Measurements from ENCODE around the gene PLAAT4.
A peak's percentile ranks its signal among the peaks of the same experiment; 100 is the strongest.
"Not testable (repeated sequence)": the region's sequence is repeated elsewhere in the genome, so short reads cannot be mapped to it uniquely, and the experiment has no call there.

The PLAAT4 gene

GRCh38 chr11:63572026-63572688 is 35.5 kb downstream of the PLAAT4 start:
- no peak for DNase-seq (ENCODE audit: low spot score)

GRCh38 chr11:63573881-63574855 is 37.6 kb downstream of the PLAAT4 start:
- peak; percentile 57 for DNase-seq (ENCODE audit: low spot score)

- DNase-seq (ENCODE audit: low spot score) = no peak
Measured at GRCh38 chr11:63574856-63575602, 38.4 kb downstream of the PLAAT4 start.

GRCh38 chr11:63578882-63579281 is 42.3 kb downstream of the PLAAT4 start:
- DNase-seq (ENCODE audit: low spot score) = not testable (repeated sequence)

- DNase-seq (ENCODE audit: low spot score) = not testable (repeated sequence)
Measured at GRCh38 chr11:63581224-63581623, 44.6 kb downstream of the PLAAT4 start.

- no peak for DNase-seq (ENCODE audit: low spot score)
Measured at GRCh38 chr11:63583357-63583677, 46.7 kb downstream of the PLAAT4 start.

- no peak for DNase-seq (ENCODE audit: low spot score)
Measured at GRCh38 chr11:63586451-63587166, 50.0 kb downstream of the PLAAT4 start.

- no peak for DNase-seq (ENCODE audit: low spot score)
Measured at GRCh38 chr11:63589000-63589399, 52.4 kb downstream of the PLAAT4 start.

- no peak for DNase-seq (ENCODE audit: low spot score)
Measured at GRCh38 chr11:63590024-63590788, 53.6 kb downstream of the PLAAT4 start.

- no peak for DNase-seq (ENCODE audit: low spot score)
Measured at GRCh38 chr11:63592975-63593395, 56.4 kb downstream of the PLAAT4 start.

GRCh38 chr11:63595296-63595695 is 58.7 kb downstream of the PLAAT4 start:
- DNase-seq (ENCODE audit: low spot score) = no peak
